Epithelial cell of proximal tubule (primary cell): Measurements from ENCODE around the gene RUFY1. TPM values are rescaled to one million over a fixed set of nuclear protein-coding genes. Genes with fewer than 3 reads are reported as not detected.

ENCODE experiments used
- DNase-seq: peaks from one replicate; pipeline ENCODE4 v3.0.0-alpha.2; 2011; ENCODE audit warnings: low read depth
- H3K4me3 ChIP-seq: 2 replicates; pipeline ENCODE4 v1.5.1; 2011; ENCODE audit warnings: low read depth, mild to moderate bottlenecking, low read length
- CTCF ChIP-seq: conservative IDR thresholded peaks from 2 replicates; pipeline ENCODE4 v1.5.1; 2012; ENCODE audit warnings: low read depth, mild to moderate bottlenecking, low read length
- total RNA-seq: library from RNA; depleted of rRNA; stranded (reverse); fragments of >200 nt; gene quantifications from 2 replicates; pipeline ENCODE4 v1.2.3, GENCODE V29; 2015

The RUFY1 gene
- total RNA-seq, 1 donor from 2014 or later: 25.1 TPM

GRCh38 chr5:179568721-179569120 lies 18.4 kb downstream of the RUFY1 start:
- no peak for TF ChIP-seq CTCF
- no peak for DNase-seq
- H3K4me3 ChIP-seq: no peak overlapping the region

- DNase-seq: no peak
- no peak for TF ChIP-seq CTCF
- H3K4me3 ChIP-seq: no peak overlapping the region
Measured at GRCh38 chr5:179572386-179572785, 22.0 kb downstream of the RUFY1 start.

GRCh38 chr5:179577286-179577960 lies 27.1 kb downstream of the RUFY1 start:
- no peak for TF ChIP-seq CTCF
- no peak overlapping the region for H3K4me3 ChIP-seq
- DNase-seq: no peak

GRCh38 chr5:179585941-179586401 lies 35.6 kb downstream of the RUFY1 start:
- no peak for TF ChIP-seq CTCF

GRCh38 chr5:179588166-179588565 lies 37.8 kb downstream of the RUFY1 start:
- DNase-seq: no peak
- H3K4me3 ChIP-seq: no peak overlapping the region
- TF ChIP-seq CTCF: no peak

More at GRCh38 chr5:179585941-179586401, 35.6 kb downstream of the RUFY1 start:
- DNase-seq: no peak
- H3K4me3 ChIP-seq: no peak overlapping the region

- no peak for TF ChIP-seq CTCF
Measured at GRCh38 chr5:179595916-179596315, 45.6 kb downstream of the RUFY1 start.

GRCh38 chr5:179596421-179596820 lies 46.1 kb downstream of the RUFY1 start:
- no peak overlapping the region for H3K4me3 ChIP-seq
- TF ChIP-seq CTCF: no peak
- no peak for DNase-seq

More at GRCh38 chr5:179595916-179596315, 45.6 kb downstream of the RUFY1 start:
- no peak overlapping the region for H3K4me3 ChIP-seq
- no peak for DNase-seq
